Osteocyte (in vitro differentiated cells): Measurements from ENCODE around the gene SGCE. TPM values are rescaled to one million over a fixed set of nuclear protein-coding genes. Genes with fewer than 3 reads are reported as not detected.

Source experiments
- DNase-seq: peaks from one replicate; pipeline ENCODE4 v3.0.0; 2021; ENCODE audit warnings: mixed read lengths; ENCODE audit not compliant: unreplicated experiment; ENCODE audit errors: extremely low spot score
- H3K27ac Mint-ChIP-seq: one replicate; pipeline ENCODE4 v1.8.0; 2021; ENCODE audit warnings: mild to moderate bottlenecking, mixed read lengths; ENCODE audit not compliant: unreplicated experiment
- H3K27me3 Mint-ChIP-seq: one replicate; pipeline ENCODE4 v1.8.0; 2021; ENCODE audit warnings: mixed read lengths; ENCODE audit not compliant: unreplicated experiment
- H3K36me3 Mint-ChIP-seq: one replicate; pipeline ENCODE4 v1.8.0; 2021; ENCODE audit warnings: mixed read lengths; ENCODE audit not compliant: unreplicated experiment
- H3K4me1 Mint-ChIP-seq: one replicate; pipeline ENCODE4 v1.8.0; 2021; ENCODE audit warnings: mixed read lengths; ENCODE audit not compliant: unreplicated experiment
- H3K4me3 Mint-ChIP-seq: one replicate; pipeline ENCODE4 v1.8.0; 2021; ENCODE audit warnings: mild to moderate bottlenecking, moderate library complexity, mixed read lengths; ENCODE audit not compliant: unreplicated experiment
- H3K9me3 Mint-ChIP-seq: one replicate; pipeline ENCODE4 v1.8.0; 2021; ENCODE audit warnings: mixed read lengths; ENCODE audit not compliant: unreplicated experiment
- CTCF ChIP-seq: fragments of 200-600 bp; sonication (generic); IDR thresholded peaks from 2 replicates; pipeline ENCODE4 v1.5.0; 2021; ENCODE audit warnings: antibody characterized with exemption, mild to moderate bottlenecking, moderate library complexity
- total RNA-seq: library from RNA; stranded (reverse); gene quantifications from 2 replicates; pipeline ENCODE4 v1.2.1, GENCODE V29; 2021

SGCE gene
- total RNA-seq, 1 donor from 2014 or later = 85.6 TPM

GRCh38 chr7:94655126-94655847 is 646 bp downstream of the SGCE start:
- Mint-ChIP-seq H3K36me3 (peaks cover 2% of the 10 kb centered on the region), H3K27ac (peak overlapping the region; percentile 92), H3K27me3 (no peaks in the 10 kb centered on the region), H3K9me3 (no peaks in the 10 kb centered on the region), H3K4me1 (peaks cover 29% of the 10 kb centered on the region), H3K4me3 (peak overlapping the region; percentile 90)
- no peak for TF ChIP-seq CTCF
- DNase-seq = no peak

DNA sequence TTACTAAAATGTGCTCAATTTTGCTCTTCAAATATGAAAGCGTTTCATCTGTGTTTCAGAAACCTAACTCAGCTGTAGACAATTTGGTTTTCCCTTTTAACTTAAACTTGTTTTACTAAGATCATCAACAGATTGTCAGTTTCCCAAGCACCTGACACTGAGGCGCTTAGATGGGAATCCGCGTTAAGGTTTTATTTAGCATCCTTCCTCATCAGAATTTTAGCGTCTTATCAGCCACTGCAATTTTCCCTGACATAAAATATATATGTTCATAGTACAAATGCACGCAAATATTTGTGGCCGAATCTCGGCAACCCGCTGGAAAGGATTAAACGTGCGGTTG is 1.2 kb downstream of the SGCE start:
- Mint-ChIP-seq H3K27ac (peak overlapping the region; percentile 92), H3K27me3 (no peaks in the 10 kb centered on the region), H3K4me3 (peak overlapping the region; percentile 90), H3K4me1 (peaks cover 35% of the 10 kb centered on the region), H3K9me3 (no peaks in the 10 kb centered on the region), H3K36me3 (peaks cover 2% of the 10 kb centered on the region)
- DNase-seq = no peak
- TF ChIP-seq CTCF = no peak

DNA sequence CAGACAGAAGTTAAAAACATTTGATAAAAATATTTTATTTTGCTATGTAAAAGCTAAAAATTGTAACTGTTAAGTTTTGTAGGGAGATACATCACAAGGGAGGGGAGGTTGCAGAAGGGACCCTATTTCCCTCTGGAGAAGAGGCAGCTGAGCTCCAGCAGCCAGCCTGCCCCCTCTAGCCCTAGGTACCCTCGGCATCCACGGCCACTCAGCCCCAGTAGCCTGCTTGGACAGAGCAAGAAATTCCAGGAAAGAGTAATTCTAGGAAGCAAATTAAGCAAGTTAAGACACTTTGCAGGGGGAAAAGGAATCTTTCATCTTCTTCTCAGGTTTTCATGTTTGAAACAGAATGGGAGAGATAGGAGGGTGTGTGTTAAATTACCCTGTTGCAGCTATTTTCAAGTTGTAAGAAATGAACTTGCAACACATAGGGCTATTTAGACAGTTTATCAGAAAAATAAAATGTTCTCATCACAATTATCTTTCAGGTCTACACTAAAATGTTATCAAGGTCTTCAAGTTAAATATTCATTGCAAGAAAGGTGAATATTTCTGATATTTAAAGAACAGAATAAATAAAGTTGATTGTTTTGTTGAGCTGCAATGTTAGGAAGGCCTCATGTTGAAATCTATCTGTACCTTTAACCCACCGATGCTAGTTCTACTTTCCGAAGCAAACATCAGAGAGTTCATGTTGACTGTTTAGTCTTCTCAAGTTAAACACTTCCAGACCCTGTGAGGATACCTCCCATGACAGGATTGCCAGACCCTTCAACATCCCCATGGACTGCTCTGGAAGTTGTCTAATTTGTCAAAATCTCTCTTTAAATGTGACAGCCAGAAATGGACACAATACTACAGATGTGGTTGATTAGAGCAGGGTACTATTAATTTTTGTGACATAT is 5.5 kb downstream of the SGCE start:
- Mint-ChIP-seq H3K4me1 (peaks cover 46% of the 10 kb centered on the region), H3K36me3 (peaks cover 2% of the 10 kb centered on the region), H3K4me3 (no peak overlapping the region), H3K9me3 (no peaks in the 10 kb centered on the region), H3K27ac (peak overlapping the region; percentile 14), H3K27me3 (no peaks in the 10 kb centered on the region)
- no peak for DNase-seq
- no peak for TF ChIP-seq CTCF

GRCh38 chr7:94649450-94649849 is 6.5 kb downstream of the SGCE start:
- TF ChIP-seq CTCF = no peak
- H3K4me3 Mint-ChIP-seq = peak overlapping the region; percentile 30

DNA sequence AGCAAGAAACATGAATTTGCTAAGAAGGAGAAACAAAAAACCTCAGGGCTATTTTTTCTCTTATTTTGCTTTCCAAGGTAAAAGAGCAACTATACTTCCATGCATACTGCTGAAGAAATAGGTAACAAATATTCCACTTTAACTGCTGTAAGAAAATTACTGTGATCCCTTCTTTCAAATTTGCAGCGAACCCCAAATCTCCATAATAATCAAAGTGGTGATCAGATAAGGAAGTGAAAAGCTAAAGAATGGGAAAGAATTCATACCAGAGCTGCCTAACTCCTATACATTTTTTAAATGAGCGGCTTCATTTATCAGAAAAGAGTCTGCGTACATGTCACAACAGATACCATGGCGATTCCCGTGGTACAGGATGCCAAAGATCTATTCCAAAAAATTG is 7.2 kb downstream of the SGCE start:
- no peak for DNase-seq
- Mint-ChIP-seq H3K9me3 (no peaks in the 10 kb centered on the region), H3K4me3 (no peak overlapping the region), H3K36me3 (peaks cover 4% of the 10 kb centered on the region), H3K27ac (no peak overlapping the region), H3K27me3 (no peaks in the 10 kb centered on the region), H3K4me1 (peaks cover 48% of the 10 kb centered on the region)
- TF ChIP-seq CTCF = no peak

More at GRCh38 chr7:94649450-94649849, 6.5 kb downstream of the SGCE start:
- H3K27ac Mint-ChIP-seq = peak overlapping the region; percentile 14
- H3K36me3 Mint-ChIP-seq = peaks cover 4% of the 10 kb centered on the region
- no peak for DNase-seq
- H3K27me3 Mint-ChIP-seq = no peaks in the 10 kb centered on the region
- no peaks in the 10 kb centered on the region for H3K9me3 Mint-ChIP-seq
- peaks cover 47% of the 10 kb centered on the region for H3K4me1 Mint-ChIP-seq
